HG02840 (cell line): ENCODE data around the gene TMC8.
"Not testable (repeated sequence)": the region's sequence is repeated elsewhere in the genome, so short reads cannot be mapped to it uniquely, and the experiment has no call there.

Source experiments
- ATAC-seq: cut with Tn5 transposase; IDR thresholded peaks from one replicate; pipeline ENCODE4 v1.9.1; 2021; ENCODE audit warnings: mild to moderate bottlenecking, moderate library complexity, moderate number of reproducible peaks; ENCODE audit not compliant: unreplicated experiment, low FRiP score

TMC8 gene

DNA sequence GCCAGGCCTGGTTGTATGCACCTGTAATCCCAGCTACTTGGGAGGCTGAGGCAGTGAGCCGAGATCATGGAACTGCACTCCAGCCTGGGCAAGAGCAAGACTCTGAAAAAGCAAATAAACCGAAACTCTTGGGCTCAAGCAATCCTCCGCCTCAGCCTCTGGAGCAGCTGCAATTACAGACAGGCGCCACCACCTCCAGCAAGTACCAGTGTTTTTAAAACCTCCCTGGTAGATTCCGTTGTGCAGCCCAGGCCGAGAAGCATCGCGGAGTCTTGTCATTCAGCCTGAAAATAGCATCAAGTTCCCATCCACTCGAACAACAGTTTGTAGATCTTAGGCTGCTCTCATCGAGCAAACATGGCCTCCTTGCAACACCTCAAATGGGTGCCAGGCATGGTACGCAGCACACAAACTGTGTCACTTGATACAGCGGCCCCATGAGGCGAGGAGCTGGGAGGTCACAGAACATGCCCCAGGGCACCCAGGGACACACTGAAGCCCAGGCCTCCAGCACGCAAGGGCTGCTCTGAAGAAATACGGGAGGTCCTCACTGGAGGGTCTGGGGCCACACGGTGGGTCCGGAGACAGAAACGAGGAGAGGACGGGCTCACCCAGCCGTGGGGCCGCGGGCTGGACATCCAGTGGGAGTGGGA is 20.1 kb upstream of the TMC8 start:
- no peak for ATAC-seq

DNA sequence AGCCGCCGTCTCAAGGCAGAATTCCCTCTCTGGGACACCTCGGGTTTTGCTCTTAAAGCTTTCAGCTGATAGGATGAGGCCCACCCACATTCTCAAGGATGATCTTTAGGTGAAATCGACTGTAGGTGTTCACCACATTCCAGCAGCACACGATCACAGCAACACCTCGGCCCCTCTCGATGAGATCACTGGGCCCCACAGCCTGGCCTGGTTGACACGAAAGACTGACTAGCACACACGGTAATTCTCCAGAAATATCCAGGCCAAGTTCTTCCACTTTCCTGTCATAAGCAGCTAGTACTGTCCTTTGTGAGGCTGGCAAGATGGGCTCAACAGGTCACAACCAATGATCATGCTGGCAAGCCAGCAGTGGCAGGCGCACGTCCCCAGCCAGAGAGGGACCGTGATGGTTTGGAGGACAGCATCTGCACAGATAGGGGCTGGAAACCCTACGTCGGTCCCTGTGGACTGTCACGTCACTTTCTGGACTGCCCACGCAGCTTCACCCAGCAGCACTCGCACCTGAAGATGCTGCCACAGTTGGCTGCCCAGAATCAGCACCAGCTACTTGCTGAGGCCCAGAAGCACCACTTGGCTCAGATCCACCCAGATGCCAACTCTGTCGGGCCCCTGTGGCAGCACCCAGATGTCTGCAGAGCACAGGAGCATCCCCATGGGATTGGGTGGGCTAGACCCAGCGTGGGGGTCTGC is 19.4 kb upstream of the TMC8 start:
- ATAC-seq = no peak

DNA sequence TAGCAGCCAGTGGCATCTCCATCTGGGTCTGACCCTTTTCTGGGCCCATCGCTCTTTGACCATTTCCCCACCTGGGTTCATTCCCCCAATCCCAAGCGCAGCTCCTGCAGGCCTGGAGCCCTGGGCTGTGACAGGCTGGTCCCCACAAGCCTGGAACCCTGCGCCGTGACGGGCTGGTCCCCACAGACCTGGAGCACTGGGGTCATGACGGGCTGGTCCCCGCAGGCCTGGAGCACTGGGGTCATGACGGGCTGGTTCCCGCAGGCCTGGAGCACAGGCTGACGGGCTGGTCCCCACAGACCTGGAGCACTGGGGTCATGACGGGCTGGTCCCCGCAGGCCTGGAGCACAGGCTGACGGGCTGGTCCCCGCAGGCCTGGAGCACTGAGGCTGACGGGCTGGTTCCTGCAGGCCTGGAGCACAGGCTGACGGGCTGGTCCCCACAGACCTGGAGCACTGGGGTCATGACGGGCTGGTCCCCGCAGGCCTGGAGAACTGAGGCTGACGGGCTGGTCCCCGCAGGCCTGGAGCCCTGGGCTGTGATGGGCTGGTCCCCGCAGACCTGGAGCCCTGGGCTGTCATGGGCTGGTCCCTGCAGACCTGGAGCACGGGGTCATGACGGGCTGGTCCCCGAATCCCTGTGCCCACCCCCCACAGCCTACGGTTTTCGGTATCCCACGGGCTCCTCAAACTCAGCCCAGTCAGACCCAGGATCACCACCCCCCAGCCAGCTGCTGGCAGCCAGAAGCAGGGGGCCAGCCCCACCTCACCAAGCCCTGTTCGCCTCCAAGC is 18.6 kb upstream of the TMC8 start:
- no peak for ATAC-seq

DNA sequence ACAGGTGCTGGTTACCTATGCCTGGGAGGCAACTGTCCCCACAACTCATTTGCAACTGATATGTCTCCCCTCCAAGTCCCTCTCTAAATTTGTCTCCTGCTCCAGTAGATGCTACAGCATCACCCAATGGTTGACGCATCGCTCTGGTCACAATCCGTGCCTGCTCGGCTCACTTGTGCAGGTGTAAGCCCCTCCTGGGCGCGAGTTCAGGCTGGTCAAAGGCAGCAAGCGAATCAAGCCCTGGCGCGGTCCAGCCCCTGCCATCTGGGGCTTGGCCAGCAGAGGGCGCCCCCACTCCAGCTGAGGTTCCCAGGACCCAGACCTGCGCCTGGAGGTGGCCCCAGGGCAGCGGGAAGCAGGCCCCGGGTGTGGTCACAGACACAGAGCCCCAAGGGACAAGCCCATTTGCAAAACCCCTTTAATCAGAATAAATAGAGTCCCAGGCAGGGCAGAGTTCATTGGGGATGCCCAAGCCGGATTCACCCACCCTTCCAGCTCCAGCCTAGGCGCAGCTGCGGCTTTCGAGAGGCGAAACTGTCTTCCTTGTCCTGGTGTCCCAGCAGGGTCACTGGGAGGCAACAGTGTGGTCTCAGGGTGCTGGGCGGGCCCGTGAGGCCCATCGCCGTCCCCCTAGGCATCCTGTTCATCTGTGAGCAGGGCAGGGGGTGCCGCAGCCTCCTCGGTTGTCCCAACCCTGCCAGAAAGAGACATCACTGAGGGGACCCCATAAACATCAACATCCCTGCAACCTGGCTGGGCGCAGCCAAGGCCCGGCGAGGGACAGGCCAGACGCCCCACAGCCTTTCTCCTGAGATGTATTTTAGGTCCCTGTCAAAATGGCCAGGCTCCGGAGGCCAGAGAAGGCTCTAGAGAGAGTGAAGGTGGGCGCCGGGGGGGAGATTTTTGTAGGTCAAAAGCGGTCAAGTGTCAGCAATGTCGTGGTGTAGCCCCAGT is 17.8 kb upstream of the TMC8 start:
- no peak for ATAC-seq

DNA sequence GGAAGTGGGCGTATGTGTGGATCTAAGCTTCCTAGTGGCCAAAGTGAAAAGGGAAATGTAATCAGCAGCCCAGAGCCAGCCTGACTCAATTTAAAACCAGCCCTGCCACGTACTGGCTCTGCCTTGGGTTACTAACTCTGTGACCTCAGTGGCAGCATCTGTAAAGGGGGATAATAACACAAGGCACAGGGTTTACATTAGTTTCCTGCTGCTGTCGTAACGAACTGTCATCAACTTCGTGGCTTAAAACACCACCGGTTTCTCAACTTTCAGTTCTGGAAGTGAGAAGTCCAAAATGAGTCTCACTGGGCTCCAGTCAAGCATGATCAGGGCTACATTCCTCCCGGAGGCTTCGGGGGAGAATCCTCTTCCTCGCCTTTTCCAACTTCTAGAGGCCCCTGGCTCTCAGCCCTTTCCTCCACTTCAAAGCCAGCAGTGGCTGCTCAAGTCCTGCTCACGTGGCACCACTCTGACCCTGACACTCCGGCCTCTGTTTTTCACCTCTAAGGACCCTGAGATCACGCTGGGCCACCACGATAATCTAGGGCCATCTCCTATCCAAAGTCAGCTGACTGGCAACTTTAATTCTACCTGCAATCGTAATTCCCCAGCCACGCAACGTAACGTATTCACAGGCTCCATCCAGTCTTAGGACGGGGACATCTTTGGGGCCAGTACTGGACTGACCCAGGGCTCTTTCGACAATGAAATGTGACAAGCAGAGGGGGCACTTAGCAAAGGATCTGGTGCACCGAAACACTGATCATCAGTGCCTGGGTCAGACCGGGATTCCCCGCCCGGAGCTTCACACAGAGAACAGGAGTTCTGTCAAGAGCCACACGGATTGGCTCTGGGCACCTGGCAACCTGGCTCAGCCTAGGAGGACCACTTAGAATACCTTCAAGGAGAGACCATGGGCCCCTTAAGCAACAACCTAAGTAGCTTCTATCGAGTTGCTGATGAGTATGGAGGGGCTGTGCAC is 16.5 kb upstream of the TMC8 start:
- no peak for ATAC-seq

DNA sequence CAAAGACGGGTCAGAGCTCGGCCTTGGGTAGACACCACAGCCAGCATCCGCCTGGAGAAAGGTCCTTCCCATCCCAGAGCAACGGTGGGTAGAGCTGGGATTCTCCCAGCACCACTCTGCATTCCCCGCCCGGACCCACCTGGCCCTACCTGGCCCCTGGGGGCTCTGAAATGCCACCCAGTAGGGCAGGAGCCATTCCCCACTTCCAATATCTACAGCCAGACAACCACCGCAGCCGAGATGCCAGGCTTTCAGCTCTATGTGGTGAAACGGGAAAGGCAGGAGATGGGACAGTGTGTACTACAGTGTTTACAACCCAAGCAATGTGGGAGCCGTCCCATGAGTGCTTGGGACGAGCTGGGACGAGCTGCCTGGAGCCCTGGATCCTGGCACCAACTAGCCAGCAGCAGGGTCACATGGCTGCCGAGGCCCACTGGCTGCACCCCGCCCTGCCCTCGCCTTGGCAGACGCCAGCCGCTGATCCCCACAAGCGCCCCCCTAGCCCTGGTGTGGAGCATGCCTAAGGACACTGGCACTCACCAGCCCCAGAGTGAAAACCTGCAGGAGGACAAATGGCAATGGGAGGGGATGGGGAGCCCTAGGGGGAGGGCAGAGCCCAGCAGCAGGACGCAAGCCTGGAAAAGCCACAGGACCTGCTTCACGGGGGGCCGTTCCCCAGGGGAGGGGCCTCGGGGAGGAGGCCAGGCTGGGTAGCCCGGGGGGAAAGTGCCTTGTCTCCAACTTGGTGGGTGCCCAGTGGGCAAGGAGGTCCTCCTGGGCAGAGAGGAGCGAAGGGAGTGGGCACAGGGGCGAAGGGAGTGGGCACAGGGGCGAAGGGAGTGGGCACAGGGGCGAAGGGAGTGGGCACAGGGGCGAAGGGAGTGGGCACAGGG is 15.5 kb upstream of the TMC8 start:
- no peak for ATAC-seq

DNA sequence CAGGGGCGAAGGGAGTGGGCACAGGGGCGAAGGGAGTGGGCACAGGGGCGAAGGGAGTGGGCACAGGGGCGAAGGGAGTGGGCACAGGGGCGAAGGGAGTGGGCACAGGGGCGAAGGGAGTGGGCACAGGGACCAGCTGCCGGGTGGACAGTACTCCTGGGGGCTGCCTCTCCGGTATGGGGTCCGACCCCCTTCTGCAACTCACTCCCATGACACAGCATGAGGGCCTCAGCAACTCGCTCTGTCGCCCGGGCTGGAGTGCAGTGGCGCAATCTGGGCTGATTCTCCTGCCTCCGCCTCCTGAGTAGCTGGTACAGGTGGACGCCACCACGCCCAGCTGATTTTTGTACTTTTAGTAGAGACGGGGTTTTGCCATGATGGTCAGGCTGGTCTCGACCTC is 14.8 kb upstream of the TMC8 start:
- ATAC-seq = not testable (repeated sequence)

DNA sequence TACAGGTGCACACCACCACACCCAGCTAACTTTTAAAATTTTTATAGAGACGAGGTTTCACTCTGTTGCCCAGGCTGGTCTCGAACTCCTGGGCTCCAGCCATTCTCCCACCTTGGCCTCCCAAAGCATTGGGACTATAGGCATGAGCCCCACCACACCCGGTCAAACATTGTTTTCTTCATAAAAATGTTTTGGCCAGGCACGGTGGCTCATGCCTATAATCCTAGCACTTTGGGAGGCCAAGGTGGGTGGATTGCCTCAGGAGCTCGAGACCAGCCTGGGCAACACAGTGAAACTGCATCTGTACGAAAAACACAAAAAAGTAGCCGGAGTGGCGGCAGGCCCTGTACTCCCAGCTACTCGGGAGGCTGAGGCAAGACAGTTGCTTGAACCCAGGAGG is 14.2 kb upstream of the TMC8 start:
- ATAC-seq = no peak

DNA sequence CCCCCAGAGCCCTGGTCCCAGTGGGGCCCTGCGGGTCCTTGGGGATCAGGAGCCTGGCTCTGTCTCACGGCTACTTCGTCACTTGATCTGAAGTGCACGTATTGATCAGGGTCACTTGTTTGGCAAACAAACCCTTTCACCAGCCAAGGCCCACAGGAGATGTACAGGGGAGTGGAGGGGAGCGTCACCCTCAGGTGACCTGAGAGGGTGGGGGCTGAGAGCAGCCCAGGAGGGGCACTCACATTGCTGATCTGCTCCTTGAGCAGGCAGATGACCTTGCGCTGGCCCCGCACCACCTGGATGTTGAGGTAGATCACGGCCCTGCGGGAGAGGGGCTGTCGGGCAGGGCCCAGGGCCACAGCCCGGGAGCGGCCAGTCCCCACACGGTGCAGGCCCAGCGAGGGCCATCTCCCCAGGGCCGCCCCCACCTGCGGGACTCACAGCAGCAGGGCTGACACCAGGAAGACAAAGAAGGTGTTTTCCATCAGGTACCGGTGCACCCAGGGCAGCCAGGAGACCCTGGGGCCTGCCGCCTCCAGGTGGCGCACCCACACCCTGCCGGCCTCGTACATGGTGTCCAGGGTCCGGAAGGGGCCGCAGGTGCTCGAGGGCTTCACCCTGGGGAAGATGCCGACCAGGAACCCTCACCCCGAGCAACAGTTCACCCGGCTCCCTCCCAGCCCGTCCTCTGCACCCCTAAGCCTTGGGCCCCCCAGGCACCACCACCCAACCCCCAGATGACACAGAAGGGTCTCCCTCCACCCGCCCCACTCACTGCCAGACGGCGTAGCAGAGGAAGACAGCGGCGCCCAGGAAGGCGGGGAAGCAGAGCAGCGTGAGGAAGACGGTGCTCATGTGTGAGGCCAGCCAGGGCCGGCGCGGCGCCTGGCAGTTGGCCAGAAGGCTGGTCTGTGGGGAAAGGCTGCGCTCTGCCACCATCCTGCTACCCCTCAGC is 13.3 kb upstream of the TMC8 start:
- ATAC-seq = no peak

DNA sequence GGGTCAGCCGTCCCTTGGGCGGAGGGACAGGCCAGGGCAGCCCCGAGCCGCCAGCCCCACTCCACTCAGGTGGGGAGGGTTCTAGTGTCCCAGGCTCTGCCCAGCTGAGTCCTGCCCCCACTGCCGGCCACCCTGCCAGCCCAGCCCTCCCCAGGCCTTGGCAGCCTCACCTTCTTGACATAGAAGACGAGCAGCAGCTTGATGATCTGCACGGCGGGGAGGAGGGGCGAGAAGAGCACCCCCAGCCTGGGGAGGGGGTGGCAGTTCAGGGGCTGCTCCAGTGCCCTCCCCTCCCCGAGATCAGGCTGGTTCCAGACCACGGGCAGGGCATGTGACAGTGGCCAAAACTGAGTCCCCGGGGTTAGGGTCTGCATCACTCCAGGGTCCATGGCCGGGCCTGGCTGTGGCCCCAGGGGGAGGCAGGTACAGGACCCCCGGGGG is 11.8 kb upstream of the TMC8 start:
- ATAC-seq = no peak

DNA sequence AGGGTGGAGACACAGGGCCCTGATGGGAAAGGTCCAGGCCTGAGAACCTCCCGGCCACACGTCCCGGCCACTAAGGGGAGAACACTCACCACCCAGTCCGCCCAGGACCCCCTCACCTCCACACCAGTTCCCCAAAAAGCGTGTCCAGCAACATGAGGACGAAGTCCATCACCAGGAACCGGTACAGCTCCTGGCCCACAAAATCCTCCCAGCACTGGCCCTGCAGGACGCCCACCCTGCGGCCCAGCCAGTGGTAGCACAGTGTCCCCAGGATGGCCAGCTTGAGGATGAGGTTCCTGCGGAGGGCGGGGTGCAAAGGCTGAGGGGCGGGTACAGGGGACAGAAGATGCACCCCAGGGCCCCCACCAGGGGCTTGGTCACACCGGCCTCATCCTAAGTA is 10.0 kb upstream of the TMC8 start:
- ATAC-seq = no peak

DNA sequence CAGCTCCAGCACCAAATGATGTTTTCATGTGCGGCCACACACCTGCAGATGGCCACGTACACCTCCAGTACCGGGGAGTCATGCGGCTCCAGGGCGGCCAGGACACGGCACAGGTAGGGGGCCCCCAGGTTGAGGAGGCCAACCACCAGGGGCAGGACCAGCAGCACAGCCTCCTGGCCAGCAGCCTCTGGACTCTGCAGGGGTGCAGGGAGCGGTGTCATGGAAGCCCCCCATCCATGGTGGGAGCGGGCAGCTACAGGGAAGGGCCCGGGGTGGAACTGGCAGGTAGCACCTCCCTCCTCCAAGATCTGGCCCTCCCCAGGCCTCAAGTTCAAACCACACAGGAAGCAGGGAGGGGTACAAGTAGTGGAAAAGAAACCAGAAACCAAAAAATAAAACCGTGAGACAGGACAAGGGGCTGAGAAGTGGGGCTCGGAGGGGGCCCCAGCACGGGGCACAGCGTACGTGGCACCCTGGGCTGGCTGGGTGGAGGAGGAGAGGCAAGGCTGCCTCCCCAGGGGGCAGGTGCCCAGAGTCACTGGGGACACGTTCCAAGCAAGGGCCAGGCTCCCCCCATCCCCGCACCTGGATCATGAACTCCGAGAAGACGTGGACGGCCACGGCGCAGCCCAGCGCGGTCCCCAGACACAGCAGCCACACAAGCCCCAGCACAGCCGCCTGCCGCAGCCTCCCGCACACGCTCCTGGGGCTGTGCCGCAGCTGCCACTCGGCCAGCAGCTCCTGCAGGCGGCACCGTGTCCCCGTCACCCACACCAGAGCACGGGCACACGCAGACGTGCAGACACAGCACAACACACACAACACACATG is 9.4 kb upstream of the TMC8 start:
- no peak for ATAC-seq

DNA sequence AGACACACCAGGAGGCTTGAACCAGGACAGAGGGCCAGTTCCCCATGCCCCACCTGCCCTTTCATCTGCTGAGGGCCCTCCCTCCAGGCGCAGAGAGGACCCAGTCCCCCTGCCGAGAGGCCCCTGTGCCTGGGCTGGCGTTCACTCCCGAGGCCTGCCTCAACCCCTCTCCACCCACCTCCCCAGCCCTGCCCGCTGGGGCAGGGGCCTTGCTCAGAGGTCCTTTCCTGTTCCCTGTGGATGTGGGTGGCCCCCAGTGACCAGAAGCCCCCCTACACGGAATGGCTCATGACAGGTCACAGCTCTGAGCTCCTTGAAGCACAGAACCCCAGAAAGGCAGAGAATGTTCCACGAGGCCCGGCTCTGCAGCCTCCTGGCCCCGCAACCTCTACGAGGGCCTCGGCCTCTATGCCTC is 8.8 kb upstream of the TMC8 start:
- ATAC-seq = no peak

DNA sequence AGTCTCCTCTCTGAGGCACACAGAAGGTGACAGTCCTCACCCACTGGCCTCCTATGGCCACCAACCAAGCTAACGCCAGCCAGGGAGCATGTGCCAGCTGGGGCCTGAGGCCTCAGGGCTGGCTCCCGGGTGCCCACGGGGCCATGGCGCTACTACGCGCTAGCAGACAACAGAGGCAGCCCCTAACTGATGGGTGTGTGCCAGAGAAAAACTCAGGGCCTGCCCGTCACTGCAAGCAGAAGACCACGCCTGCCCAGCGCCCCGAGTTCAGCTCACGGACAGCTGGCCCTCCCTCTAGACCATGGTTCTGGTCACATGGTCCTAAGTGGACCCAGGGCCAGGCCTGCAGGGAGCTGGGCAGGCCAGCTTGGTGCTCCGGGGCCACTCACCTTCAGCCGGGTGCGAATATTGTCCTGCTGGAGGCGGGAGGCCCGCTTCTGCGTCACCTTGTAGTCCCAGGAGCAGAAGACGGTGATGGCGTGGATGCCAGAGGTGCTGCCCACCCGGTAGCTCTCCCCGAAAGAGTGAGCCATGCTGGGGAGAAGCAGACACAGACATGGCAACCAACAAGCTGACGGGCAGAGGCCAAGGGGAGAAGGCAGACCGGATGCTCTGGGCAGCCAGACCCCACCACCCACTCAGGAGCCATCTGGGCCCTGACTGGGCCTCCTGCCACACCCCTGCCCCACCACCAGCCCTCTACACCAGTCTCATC is 8.2 kb upstream of the TMC8 start:
- ATAC-seq = no peak

DNA sequence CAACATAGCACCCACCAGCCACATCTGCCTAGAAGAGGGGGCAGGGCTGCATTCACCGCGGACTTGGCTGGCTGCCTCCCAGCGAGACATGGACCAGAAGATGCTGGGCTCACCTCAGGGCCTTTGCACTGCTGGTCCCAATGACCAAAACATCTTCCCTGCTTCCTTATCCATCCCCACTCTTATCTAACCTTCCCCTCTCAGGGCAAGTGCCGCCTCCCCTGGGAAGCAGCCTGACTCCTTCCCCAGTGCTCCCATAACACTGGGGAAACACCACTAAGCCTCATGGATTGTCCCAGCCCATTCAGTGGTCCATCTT is 7.7 kb upstream of the TMC8 start:
- no peak for ATAC-seq
